HEK293 (cell line): ENCODE data around the gene FBXO10.

Source experiments
- CTCF ChIA-PET: fragments of 350-600 bp; formaldehyde crosslinking; extraction: SDS; loops from one replicate; lab custom pipeline; 2021; ENCODE audit warnings: antibody characterized with exemption; lab: Yijun Ruan, JAX
- POLR2A ChIA-PET: fragments of 300-600 bp; formaldehyde crosslinking; extraction: SDS; loops from one replicate; lab custom pipeline; 2020; ENCODE audit warnings: antibody characterized with exemption, inconsistent platforms; lab: Yijun Ruan, JAX
- H3K27ac ChIP-seq: fragments of 200-500 bp; sonication (Bioruptor generic); 2 replicates; pipeline ENCODE4 v1.5.1; 2014; ENCODE audit warnings: low read depth, low read length, control low read depth, inconsistent platforms; ENCODE audit errors: extremely low read depth
- H3K36me3 ChIP-seq, 2 experiments: fragments of 200-500 bp in 1 of 2; sonication (Bioruptor generic) in 1 of 2; 1 replicate in 1 of 2; 2 replicates in 1 of 2; pipeline ENCODE4 v1.5.1; 2014 to 2017; ENCODE audit warnings: inconsistent platforms in 2 of 2, low read length in 2 of 2; ENCODE audit not compliant: control insufficient read depth in 2 of 2, insufficient read depth in 1 of 2
- H3K4me1 ChIP-seq: fragments of 200-500 bp; sonication (Bioruptor generic); 2 replicates; pipeline ENCODE4 v1.5.1; 2014; ENCODE audit warnings: mild to moderate bottlenecking, low read length, inconsistent platforms; ENCODE audit not compliant: control insufficient read depth, insufficient read depth
- H3K4me3 ChIP-seq: 2 replicates; pipeline ENCODE4 v1.5.1; 2011; ENCODE audit warnings: low read depth, mild to moderate bottlenecking, control low read depth, low read length, moderate library complexity
- H3K9me3 ChIP-seq: fragments of 200-500 bp; sonication (Bioruptor generic); 2 replicates; pipeline ENCODE4 v1.5.1; 2014; ENCODE audit warnings: low read depth, low read length, inconsistent platforms; ENCODE audit not compliant: control insufficient read depth, insufficient read depth
- HOXA7 ChIP-seq: sonication (generic); formaldehyde crosslinking; IDR thresholded peaks from 2 replicates; pipeline ENCODE4 v1.8.1; 2022; ENCODE audit warnings: missing genetic modification reagents, borderline replicate concordance
- KLF1 ChIP-seq: fragments of 450-650 bp; formaldehyde crosslinking; IDR thresholded peaks from 2 replicates; pipeline ENCODE4 v1.5.1; 2016; ENCODE audit warnings: missing biosample characterization, missing genetic modification characterization
- ZBTB20 ChIP-seq: fragments of 450-650 bp; formaldehyde crosslinking; IDR thresholded peaks from 2 replicates; pipeline ENCODE4 v1.5.1; 2016; ENCODE audit warnings: missing biosample characterization, missing genetic modification characterization
- ZEB2 ChIP-seq: fragments of 450-650 bp; formaldehyde crosslinking; IDR thresholded peaks from 2 replicates; pipeline ENCODE4 v1.5.1; 2016; ENCODE audit warnings: missing biosample characterization, missing genetic modification characterization
- ZFHX2 ChIP-seq: fragments of 450-650 bp; formaldehyde crosslinking; conservative IDR thresholded peaks from 2 replicates; pipeline ENCODE4 v1.5.1; 2016; ENCODE audit warnings: missing biosample characterization, missing genetic modification characterization
- ZNF16 ChIP-seq: fragments of 450-650 bp; formaldehyde crosslinking; IDR thresholded peaks from 2 replicates; pipeline ENCODE4 v1.5.1; 2016; ENCODE audit warnings: low read depth, missing biosample characterization, missing genetic modification characterization
- ZNF239 ChIP-seq: fragments of 450-650 bp; formaldehyde crosslinking; IDR thresholded peaks from 2 replicates; pipeline ENCODE4 v1.5.1; 2016; ENCODE audit warnings: missing biosample characterization, missing genetic modification characterization
- ZNF24 ChIP-seq: fragments of 450-650 bp; formaldehyde crosslinking; IDR thresholded peaks from 2 replicates; pipeline ENCODE4 v1.5.1; 2016; ENCODE audit warnings: missing biosample characterization, missing genetic modification characterization
- ZNF248 ChIP-seq: fragments of 450-650 bp; formaldehyde crosslinking; IDR thresholded peaks from 2 replicates; pipeline ENCODE4 v1.5.1; 2017; ENCODE audit warnings: missing biosample characterization, missing genetic modification characterization
- ZNF416 ChIP-seq: fragments of 450-650 bp; formaldehyde crosslinking; IDR thresholded peaks from 2 replicates; pipeline ENCODE4 v1.5.1; 2016; ENCODE audit warnings: missing biosample characterization, missing genetic modification characterization
- ZNF426 ChIP-seq: fragments of 450-650 bp; formaldehyde crosslinking; IDR thresholded peaks from 2 replicates; pipeline ENCODE4 v1.5.1; 2017; ENCODE audit warnings: missing biosample characterization, missing genetic modification characterization, mild to moderate bottlenecking, inconsistent platforms, moderate library complexity
- ZNF544 ChIP-seq: fragments of 450-650 bp; formaldehyde crosslinking; IDR thresholded peaks from 2 replicates; pipeline ENCODE4 v1.5.0; 2017; ENCODE audit warnings: missing biosample characterization, missing genetic modification characterization
- ZNF558 ChIP-seq: fragments of 450-650 bp; formaldehyde crosslinking; IDR thresholded peaks from 2 replicates; pipeline ENCODE4 v1.5.1; 2016; ENCODE audit warnings: missing biosample characterization, missing genetic modification characterization
- ZNF596 ChIP-seq: fragments of 450-650 bp; IDR thresholded peaks from 2 replicates; pipeline ENCODE4 v1.5.0; 2018; ENCODE audit warnings: missing biosample characterization, mild to moderate bottlenecking, missing genetic modification characterization, moderate library complexity
- ZNF600 ChIP-seq: fragments of 450-650 bp; formaldehyde crosslinking; IDR thresholded peaks from 2 replicates; pipeline ENCODE4 v1.5.1; 2016; ENCODE audit warnings: missing biosample characterization, missing genetic modification characterization
- ZNF658 ChIP-seq: fragments of 450-650 bp; formaldehyde crosslinking; IDR thresholded peaks from 2 replicates; pipeline ENCODE4; 2016; ENCODE audit warnings: missing biosample characterization, missing genetic modification characterization
- ZNF768 ChIP-seq: fragments of 450-650 bp; formaldehyde crosslinking; IDR thresholded peaks from 2 replicates; pipeline ENCODE4 v1.5.1; 2018; ENCODE audit warnings: missing biosample characterization, mild to moderate bottlenecking, missing genetic modification characterization
- ZNF843 ChIP-seq: fragments of 450-650 bp; formaldehyde crosslinking; IDR thresholded peaks from 2 replicates; pipeline ENCODE4 v1.5.1; 2016; ENCODE audit warnings: missing biosample characterization, missing genetic modification characterization
- ZSCAN30 ChIP-seq: fragments of 450-650 bp; IDR thresholded peaks from 2 replicates; pipeline ENCODE4 v1.5.1; 2018; ENCODE audit warnings: missing biosample characterization, mild to moderate bottlenecking, missing genetic modification characterization, moderate library complexity
- TF ChIP-seq, protein P1 (sequence below): fragments of 450-650 bp; formaldehyde crosslinking; IDR thresholded peaks from 2 replicates; pipeline ENCODE4 v1.5.1; 2016; ENCODE audit warnings: missing biosample characterization, missing genetic modification characterization, low read depth
- TF ChIP-seq, protein P2 (sequence below): fragments of 450-650 bp; formaldehyde crosslinking; IDR thresholded peaks from 2 replicates; pipeline ENCODE4 v1.5.1; 2016; ENCODE audit warnings: missing biosample characterization, missing genetic modification characterization, borderline replicate concordance
- TF ChIP-seq, protein P3 (sequence below): fragments of 450-650 bp; formaldehyde crosslinking; IDR thresholded peaks from 2 replicates; pipeline ENCODE4 v1.5.1; 2016; ENCODE audit warnings: missing biosample characterization, missing genetic modification characterization
- TF ChIP-seq, protein P4 (sequence below): fragments of 450-650 bp; formaldehyde crosslinking; IDR thresholded peaks from 2 replicates; pipeline ENCODE4 v1.5.1; 2017; ENCODE audit warnings: missing biosample characterization, missing genetic modification characterization

The FBXO10 gene

DNA sequence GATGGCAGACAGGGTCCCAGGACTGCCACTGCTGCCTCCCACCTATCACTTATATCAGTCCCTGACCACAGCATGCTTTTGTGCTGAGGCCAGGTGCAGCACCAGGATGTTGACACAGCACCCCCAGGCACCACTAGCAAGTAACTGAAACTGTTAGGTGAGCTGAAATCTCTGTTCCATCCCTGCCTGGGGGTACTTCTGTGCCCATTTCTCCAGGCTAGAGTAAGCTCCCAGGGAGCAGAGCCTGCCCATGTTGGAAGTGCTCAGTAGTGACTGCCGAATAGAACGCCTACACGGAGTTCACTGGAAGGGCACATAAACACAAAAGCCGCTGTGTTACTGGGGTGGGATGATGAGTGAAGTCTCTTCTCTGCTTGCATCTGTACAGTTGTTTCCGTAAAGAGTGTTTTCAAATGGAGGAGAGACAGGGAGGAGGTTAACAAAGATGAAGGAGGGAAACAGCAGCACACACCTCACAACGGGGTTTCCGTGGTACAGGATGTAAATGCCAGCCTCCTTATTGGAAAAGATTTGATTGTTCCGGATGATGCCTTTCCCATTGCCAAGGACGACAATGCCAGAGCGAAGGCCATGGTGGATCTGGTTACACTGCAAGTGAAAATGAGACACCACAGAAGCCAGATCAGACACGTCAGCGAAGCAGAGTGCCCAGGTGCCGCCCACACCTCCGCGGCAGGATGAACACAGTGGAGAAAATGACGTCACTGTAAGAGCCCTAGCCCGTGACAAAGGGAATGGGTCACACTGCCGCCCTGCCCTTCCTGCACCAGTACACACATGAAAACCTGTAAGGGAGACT lies 47.3 kb downstream of the FBXO10 start:
- peaks cover 0 to 73% of the 10 kb centered on the region in 2 experiments for H3K36me3 ChIP-seq
- ChIA-PET POLR2A (no interaction called here), CTCF (interaction anchor here (1.2 kb wide), 1 partner anchor 22 kb away, joined by 4 read pairs; no protein-coding TSS in a partner anchor)
- H3K4me1 ChIP-seq, result no peaks in the 10 kb centered on the region
- H3K9me3 ChIP-seq, result no peaks in the 10 kb centered on the region
- no peak overlapping the region for H3K27ac ChIP-seq
- TF ChIP-seq ZFHX2, result 0 out of 2 replicates have a peak, but pooled peaks have one; percentile 18
- no peak for TF ChIP-seq ZSCAN30 (tag by site-specific recombination)
- TF ChIP-seq, protein P1, sequence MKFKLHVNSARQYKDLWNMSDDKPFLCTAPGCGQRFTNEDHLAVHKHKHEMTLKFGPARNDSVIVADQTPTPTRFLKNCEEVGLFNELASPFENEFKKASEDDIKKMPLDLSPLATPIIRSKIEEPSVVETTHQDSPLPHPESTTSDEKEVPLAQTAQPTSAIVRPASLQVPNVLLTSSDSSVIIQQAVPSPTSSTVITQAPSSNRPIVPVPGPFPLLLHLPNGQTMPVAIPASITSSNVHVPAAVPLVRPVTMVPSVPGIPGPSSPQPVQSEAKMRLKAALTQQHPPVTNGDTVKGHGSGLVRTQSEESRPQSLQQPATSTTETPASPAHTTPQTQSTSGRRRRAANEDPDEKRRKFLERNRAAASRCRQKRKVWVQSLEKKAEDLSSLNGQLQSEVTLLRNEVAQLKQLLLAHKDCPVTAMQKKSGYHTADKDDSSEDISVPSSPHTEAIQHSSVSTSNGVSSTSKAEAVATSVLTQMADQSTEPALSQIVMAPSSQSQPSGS (tag by site-specific recombination), result 0 out of 2 replicates have a peak, but pooled peaks have one; percentile 49
- TF ChIP-seq ZEB2 (tag by site-specific recombination), result no peak
- peak; percentile 40; the same call in 1 of the 2 replicates for TF ChIP-seq ZNF600 (tag by site-specific recombination)
- H3K4me3 ChIP-seq, result no peak overlapping the region

DNA sequence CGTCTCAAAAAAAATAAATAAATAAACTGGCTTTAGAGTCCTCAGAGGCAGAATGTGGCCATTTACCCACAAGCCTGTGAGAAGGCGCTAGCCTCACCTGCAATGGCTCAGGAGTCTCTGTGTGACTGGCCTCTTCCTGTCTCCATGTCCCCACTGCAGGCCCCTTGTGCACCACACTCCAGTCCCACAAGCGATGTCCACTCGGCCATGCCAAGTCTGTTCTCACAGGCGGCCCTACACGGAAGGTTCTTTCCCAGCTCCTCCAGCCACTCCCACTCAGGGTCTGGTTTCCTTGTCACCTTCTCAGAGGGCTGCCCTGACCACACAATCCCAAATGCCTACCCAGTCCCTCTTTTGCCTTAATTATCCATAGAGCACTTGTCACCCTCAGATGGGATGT lies 52.3 kb downstream of the FBXO10 start:
- H3K36me3 ChIP-seq, result peaks cover 3 to 79% of the 10 kb centered on the region in 2 experiments
- H3K4me1 ChIP-seq, result no peaks in the 10 kb centered on the region
- ChIA-PET POLR2A (no interaction called here), CTCF (no interaction called here)
- H3K27ac ChIP-seq, result no peak overlapping the region
- H3K4me3 ChIP-seq, result no peak overlapping the region
- no peaks in the 10 kb centered on the region for H3K9me3 ChIP-seq
- TF ChIP-seq ZEB2 (tag by site-specific recombination) (no peak), ZNF600 (tag by site-specific recombination) (no peak), ZNF239 (tag by site-specific recombination) (no peak), ZNF248 (no peak), ZNF24 (tag by site-specific recombination) (no peak)

DNA sequence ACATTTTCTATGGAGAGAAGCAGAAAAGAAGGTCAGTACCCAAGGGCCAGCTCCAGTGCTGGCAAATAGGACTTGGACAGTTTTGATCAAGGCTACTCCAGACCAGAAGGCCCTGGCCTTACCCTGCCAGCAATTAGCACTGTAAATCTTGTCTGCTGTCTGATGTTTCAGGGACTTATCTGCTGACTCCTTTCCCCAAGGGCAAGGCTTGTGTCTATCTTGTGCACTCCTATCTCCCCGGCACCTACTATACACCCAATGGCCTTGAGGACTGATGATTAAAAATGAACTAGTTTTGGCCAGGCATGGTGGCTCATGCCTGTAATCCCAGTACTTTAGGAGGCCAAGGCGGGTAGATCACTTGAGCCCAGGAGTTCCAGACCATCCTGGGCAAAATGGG lies 53.2 kb downstream of the FBXO10 start:
- CTCF ChIA-PET, result no interaction called here
- Histone ChIP-seq H3K4me1 (no peaks in the 10 kb centered on the region), H3K36me3 (peaks cover 3 to 76% of the 10 kb centered on the region in 2 experiments), H3K4me3 (no peak overlapping the region), H3K9me3 (no peaks in the 10 kb centered on the region), H3K27ac (no peak overlapping the region)
- POLR2A ChIA-PET, result no interaction called here
- no peak for TF ChIP-seq ZNF843 (tag by site-specific recombination)
- no peak for TF ChIP-seq KLF1 (tag by site-specific recombination)
- TF ChIP-seq ZNF16 (tag by site-specific recombination), result no peak
- TF ChIP-seq, protein P2, sequence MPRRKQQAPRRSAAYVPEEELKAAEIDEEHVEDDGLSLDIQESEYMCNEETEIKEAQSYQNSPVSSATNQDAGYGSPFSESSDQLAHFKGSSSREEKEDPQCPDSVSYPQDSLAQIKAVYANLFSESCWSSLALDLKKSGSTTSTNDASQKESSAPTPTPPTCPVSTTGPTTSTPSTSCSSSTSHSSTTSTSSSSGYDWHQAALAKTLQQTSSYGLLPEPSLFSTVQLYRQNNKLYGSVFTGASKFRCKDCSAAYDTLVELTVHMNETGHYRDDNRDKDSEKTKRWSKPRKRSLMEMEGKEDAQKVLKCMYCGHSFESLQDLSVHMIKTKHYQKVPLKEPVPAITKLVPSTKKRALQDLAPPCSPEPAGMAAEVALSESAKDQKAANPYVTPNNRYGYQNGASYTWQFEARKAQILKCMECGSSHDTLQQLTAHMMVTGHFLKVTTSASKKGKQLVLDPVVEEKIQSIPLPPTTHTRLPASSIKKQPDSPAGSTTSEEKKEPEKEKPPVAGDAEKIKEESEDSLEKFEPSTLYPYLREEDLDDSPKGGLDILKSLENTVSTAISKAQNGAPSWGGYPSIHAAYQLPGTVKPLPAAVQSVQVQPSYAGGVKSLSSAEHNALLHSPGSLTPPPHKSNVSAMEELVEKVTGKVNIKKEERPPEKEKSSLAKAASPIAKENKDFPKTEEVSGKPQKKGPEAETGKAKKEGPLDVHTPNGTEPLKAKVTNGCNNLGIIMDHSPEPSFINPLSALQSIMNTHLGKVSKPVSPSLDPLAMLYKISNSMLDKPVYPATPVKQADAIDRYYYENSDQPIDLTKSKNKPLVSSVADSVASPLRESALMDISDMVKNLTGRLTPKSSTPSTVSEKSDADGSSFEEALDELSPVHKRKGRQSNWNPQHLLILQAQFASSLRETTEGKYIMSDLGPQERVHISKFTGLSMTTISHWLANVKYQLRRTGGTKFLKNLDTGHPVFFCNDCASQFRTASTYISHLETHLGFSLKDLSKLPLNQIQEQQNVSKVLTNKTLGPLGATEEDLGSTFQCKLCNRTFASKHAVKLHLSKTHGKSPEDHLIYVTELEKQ, result no peak
- TF ChIP-seq, protein P3, sequence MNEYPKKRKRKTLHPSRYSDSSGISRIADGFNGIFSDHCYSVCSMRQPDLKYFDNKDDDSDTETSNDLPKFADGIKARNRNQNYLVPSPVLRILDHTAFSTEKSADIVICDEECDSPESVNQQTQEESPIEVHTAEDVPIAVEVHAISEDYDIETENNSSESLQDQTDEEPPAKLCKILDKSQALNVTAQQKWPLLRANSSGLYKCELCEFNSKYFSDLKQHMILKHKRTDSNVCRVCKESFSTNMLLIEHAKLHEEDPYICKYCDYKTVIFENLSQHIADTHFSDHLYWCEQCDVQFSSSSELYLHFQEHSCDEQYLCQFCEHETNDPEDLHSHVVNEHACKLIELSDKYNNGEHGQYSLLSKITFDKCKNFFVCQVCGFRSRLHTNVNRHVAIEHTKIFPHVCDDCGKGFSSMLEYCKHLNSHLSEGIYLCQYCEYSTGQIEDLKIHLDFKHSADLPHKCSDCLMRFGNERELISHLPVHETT (tag by site-specific recombination), result no peak
- no peak for TF ChIP-seq ZNF426
- no peak for TF ChIP-seq ZNF544 (tag by site-specific recombination)
- TF ChIP-seq ZNF768 (tag by site-specific recombination), result no peak
- TF ChIP-seq ZNF658 (tag by site-specific recombination), result no peak
- no peak for TF ChIP-seq ZNF239 (tag by site-specific recombination)
- no peak for TF ChIP-seq ZNF558 (tag by site-specific recombination)
- no peak for TF ChIP-seq ZNF596 (tag by site-specific recombination)
- TF ChIP-seq HOXA7, result no peak
- TF ChIP-seq ZNF416 (tag by site-specific recombination), result no peak
- no peak for TF ChIP-seq ZBTB20 (tag by site-specific recombination)
- TF ChIP-seq, protein P4, sequence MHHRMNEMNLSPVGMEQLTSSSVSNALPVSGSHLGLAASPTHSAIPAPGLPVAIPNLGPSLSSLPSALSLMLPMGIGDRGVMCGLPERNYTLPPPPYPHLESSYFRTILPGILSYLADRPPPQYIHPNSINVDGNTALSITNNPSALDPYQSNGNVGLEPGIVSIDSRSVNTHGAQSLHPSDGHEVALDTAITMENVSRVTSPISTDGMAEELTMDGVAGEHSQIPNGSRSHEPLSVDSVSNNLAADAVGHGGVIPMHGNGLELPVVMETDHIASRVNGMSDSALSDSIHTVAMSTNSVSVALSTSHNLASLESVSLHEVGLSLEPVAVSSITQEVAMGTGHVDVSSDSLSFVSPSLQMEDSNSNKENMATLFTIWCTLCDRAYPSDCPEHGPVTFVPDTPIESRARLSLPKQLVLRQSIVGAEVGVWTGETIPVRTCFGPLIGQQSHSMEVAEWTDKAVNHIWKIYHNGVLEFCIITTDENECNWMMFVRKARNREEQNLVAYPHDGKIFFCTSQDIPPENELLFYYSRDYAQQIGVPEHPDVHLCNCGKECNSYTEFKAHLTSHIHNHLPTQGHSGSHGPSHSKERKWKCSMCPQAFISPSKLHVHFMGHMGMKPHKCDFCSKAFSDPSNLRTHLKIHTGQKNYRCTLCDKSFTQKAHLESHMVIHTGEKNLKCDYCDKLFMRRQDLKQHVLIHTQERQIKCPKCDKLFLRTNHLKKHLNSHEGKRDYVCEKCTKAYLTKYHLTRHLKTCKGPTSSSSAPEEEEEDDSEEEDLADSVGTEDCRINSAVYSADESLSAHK (tag by site-specific recombination), result no peak
